Calu3 (cell line): ENCODE measurements around the gene USP32. TPM values are rescaled to one million over a fixed set of nuclear protein-coding genes. Genes with fewer than 3 reads are reported as not detected.
"Not testable (repeated sequence)": the region's sequence is repeated elsewhere in the genome, so short reads cannot be mapped to it uniquely, and the experiment has no call there.

ENCODE experiments used
- BruUV-seq: library from RNA; stranded (reverse); fragments of 400-500 nt; replicated peaks from 2 replicates; lab custom pipeline; 2021; lab: Mats Ljungman, UMichigan
- CTCF ChIA-PET: fragments of 300-600 bp; sonication (Branson Sonifier 250); formaldehyde crosslinking; loops from one replicate; lab custom pipeline; 2022; ENCODE audit warnings: antibody characterized with exemption; lab: Charles Lee
- DNase-seq: peaks from one replicate; pipeline ENCODE4 v3.0.0; 2022
- H3K27ac Mint-ChIP-seq: one replicate; pipeline ENCODE4 v1.8.0; 2022; ENCODE audit warnings: mixed read lengths; ENCODE audit not compliant: unreplicated experiment
- H3K27me3 Mint-ChIP-seq: one replicate; pipeline ENCODE4 v1.8.0; 2022; ENCODE audit warnings: mixed read lengths; ENCODE audit not compliant: unreplicated experiment
- H3K36me3 Mint-ChIP-seq: one replicate; pipeline ENCODE4 v1.8.0; 2022; ENCODE audit warnings: mild to moderate bottlenecking, moderate library complexity, mixed read lengths; ENCODE audit not compliant: insufficient read depth, unreplicated experiment
- H3K4me1 Mint-ChIP-seq: one replicate; pipeline ENCODE4 v1.8.0; 2022; ENCODE audit warnings: mild to moderate bottlenecking, low read depth, mixed read lengths; ENCODE audit not compliant: unreplicated experiment
- H3K4me3 Mint-ChIP-seq: one replicate; pipeline ENCODE4 v1.8.0; 2022; ENCODE audit warnings: mild to moderate bottlenecking, low read depth, moderate library complexity, mixed read lengths; ENCODE audit not compliant: unreplicated experiment
- H3K9me3 Mint-ChIP-seq: one replicate; pipeline ENCODE4 v1.8.0; 2022; ENCODE audit warnings: low read depth, mixed read lengths; ENCODE audit not compliant: unreplicated experiment
- CTCF ChIP-seq: fragments of 200-600 bp; IDR thresholded peaks from one replicate; pipeline ENCODE4 v1.8.0; 2022; ENCODE audit warnings: antibody characterized with exemption; ENCODE audit not compliant: unreplicated experiment
- intact Hi-C: fragments of 100-400 bp; cut with micrococcal nuclease; formaldehyde crosslinking; loops from one replicate; pipeline ENCODE4 v1.10.0; 2022; ENCODE audit not compliant: unreplicated experiment
- total RNA-seq: library from RNA; stranded (reverse); gene quantifications from 2 replicates; pipeline ENCODE4 v1.2.3, GENCODE V29; 2022

Gene USP32
- total RNA-seq, 1 experiment from 2014 or later: 29.6 TPM

- no peak for DNase-seq
- intact Hi-C loops: no loop called here
- CTCF ChIA-PET: no interaction called here
- Mint-ChIP-seq H3K9me3 (no peaks in the 10 kb centered on the region), H3K4me3 (no peak overlapping the region), H3K27ac (no peak overlapping the region), H3K4me1 (no peaks in the 10 kb centered on the region), H3K36me3 (peaks cover 7% of the 10 kb centered on the region), H3K27me3 (no peaks in the 10 kb centered on the region)
- no peak for TF ChIP-seq CTCF
- no TSS peak for BruUV-seq
Measured at GRCh38 chr17:60224064-60224463, 167.9 kb downstream of the USP32 start.

- CTCF ChIA-PET: no interaction called here
- Mint-ChIP-seq H3K4me3 (no peak overlapping the region), H3K36me3 (peaks cover 7% of the 10 kb centered on the region), H3K27ac (no peak overlapping the region), H3K4me1 (no peaks in the 10 kb centered on the region), H3K9me3 (no peaks in the 10 kb centered on the region), H3K27me3 (no peaks in the 10 kb centered on the region)
- BruUV-seq: no TSS peak
- TF ChIP-seq CTCF: no peak
- no peak for DNase-seq
- intact Hi-C loops: no loop called here
Measured at GRCh38 chr17:60223456-60223855, 168.5 kb downstream of the USP32 start.

- H3K4me1 Mint-ChIP-seq, H3K4me3 Mint-ChIP-seq, BruUV-seq, DNase-seq, H3K27me3 Mint-ChIP-seq, H3K9me3 Mint-ChIP-seq, CTCF ChIA-PET, H3K36me3 Mint-ChIP-seq, intact Hi-C loops, H3K27ac Mint-ChIP-seq: not testable (repeated sequence)
Measured at GRCh38 chr17:60218774-60219173, 173.2 kb downstream of the USP32 start.

- H3K27me3 Mint-ChIP-seq, DNase-seq, H3K9me3 Mint-ChIP-seq, H3K4me3 Mint-ChIP-seq, intact Hi-C loops, CTCF ChIA-PET, H3K4me1 Mint-ChIP-seq, H3K36me3 Mint-ChIP-seq, BruUV-seq, H3K27ac Mint-ChIP-seq: not testable (repeated sequence)
Measured at GRCh38 chr17:60215895-60216294, 176.0 kb downstream of the USP32 start.

GRCh38 chr17:60211282-60211681 lies 180.7 kb downstream of the USP32 start:
- H3K4me3 Mint-ChIP-seq, DNase-seq, CTCF ChIA-PET, H3K27me3 Mint-ChIP-seq, H3K9me3 Mint-ChIP-seq, H3K4me1 Mint-ChIP-seq, intact Hi-C loops, BruUV-seq, H3K36me3 Mint-ChIP-seq, H3K27ac Mint-ChIP-seq: not testable (repeated sequence)

- H3K4me3 Mint-ChIP-seq, H3K27ac Mint-ChIP-seq, H3K36me3 Mint-ChIP-seq, DNase-seq, BruUV-seq, H3K9me3 Mint-ChIP-seq, H3K4me1 Mint-ChIP-seq, intact Hi-C loops, CTCF ChIA-PET, H3K27me3 Mint-ChIP-seq: not testable (repeated sequence)
Measured at GRCh38 chr17:60208302-60208701, 183.6 kb downstream of the USP32 start.

GRCh38 chr17:60205782-60206181 lies 186.2 kb downstream of the USP32 start:
- H3K4me3 Mint-ChIP-seq, BruUV-seq, H3K27me3 Mint-ChIP-seq, intact Hi-C loops, H3K9me3 Mint-ChIP-seq, H3K4me1 Mint-ChIP-seq, H3K27ac Mint-ChIP-seq, DNase-seq, H3K36me3 Mint-ChIP-seq, CTCF ChIA-PET: not testable (repeated sequence)

- H3K36me3 Mint-ChIP-seq, DNase-seq, H3K4me3 Mint-ChIP-seq, H3K27ac Mint-ChIP-seq, H3K27me3 Mint-ChIP-seq, intact Hi-C loops, H3K4me1 Mint-ChIP-seq, H3K9me3 Mint-ChIP-seq, BruUV-seq: not testable (repeated sequence)
- CTCF ChIA-PET: interaction anchor here (0.9 kb wide), 1 partner anchor 11 kb away, joined by 3 read pairs; no protein-coding TSS in a partner anchor
Measured at GRCh38 chr17:60198630-60199029, 193.3 kb downstream of the USP32 start.

- H3K4me1 Mint-ChIP-seq, H3K4me3 Mint-ChIP-seq, DNase-seq, H3K27me3 Mint-ChIP-seq, CTCF ChIA-PET, intact Hi-C loops, H3K9me3 Mint-ChIP-seq, BruUV-seq, H3K27ac Mint-ChIP-seq, H3K36me3 Mint-ChIP-seq: not testable (repeated sequence)
Measured at GRCh38 chr17:60194141-60194540, 197.8 kb downstream of the USP32 start.
